GM12892 (cell line): ENCODE data around the gene GIPR.

Source experiments
- POLR2A ChIP-seq: IDR thresholded peaks from 2 replicates; pipeline ENCODE4 v1.6.1; 2011; ENCODE audit warnings: low read depth, low read length, control low read depth
- POLR2AphosphoS5 ChIP-seq: IDR thresholded peaks from 2 replicates; pipeline ENCODE4 v1.6.1; 2011; ENCODE audit warnings: low read depth, low read length, control low read depth

DNA sequence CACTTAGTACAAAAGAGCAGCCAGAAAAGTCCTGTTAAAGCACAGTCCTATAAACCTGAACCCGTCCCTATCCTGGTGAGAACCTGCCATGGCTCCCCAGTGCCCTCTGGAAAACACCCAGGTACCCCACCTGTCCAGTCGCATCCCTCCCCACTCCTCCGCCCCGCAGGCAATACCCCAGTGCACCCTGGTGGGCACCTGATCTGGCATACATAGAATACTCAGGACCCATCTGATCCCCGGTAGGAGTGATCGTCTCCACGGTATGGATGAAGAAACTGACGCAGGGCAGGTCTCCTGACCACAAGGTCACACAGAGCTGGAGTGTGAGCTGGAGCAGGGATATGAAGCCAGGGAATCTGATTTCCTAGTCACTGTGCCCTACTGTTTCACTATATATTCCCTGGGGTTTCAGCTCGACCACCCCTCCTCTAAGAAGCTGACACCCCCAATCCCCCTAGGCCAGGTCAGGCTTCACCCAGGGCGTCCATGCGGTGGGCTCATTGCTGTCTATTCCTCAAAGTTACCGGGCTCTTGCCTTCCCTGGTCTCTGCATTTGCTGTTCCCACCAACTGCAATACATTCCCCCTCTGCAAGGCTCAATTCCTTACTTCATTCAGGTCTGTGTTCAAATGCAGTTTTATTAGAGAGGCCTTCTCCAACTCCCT lies 50.1 kb downstream of the GIPR start:
- TF ChIP-seq POLR2AphosphoS5 (no peak), POLR2A (peak; percentile 62)
